HCT116 (cell line): ENCODE measurements around the gene DENND1A. TPM values are rescaled to one million over a fixed set of nuclear protein-coding genes. Genes with fewer than 3 reads are reported as not detected.

Experiments
- ATAC-seq: fragments of 200-7000 bp; cut with Tn5 transposase; 2 replicates; pipeline ENCODE4 v1.9.1; 2020; ENCODE audit warnings: mild to moderate bottlenecking, moderate library complexity
- BruUV-seq: library from RNA; stranded (reverse); fragments of 400-500 nt; replicated peaks from 2 replicates; lab custom pipeline; 2021; lab: Mats Ljungman, UMichigan
- CTCF ChIA-PET: fragments of 300-600 bp; sonication (Branson Sonifier 250); formaldehyde crosslinking; loops from one replicate; lab custom pipeline; 2021; ENCODE audit warnings: antibody characterized with exemption; lab: Charles Lee
- POLR2A ChIA-PET: fragments of 300-600, 350-600 bp; sonication (Branson Sonifier 250); formaldehyde crosslinking; loops from one replicate; lab custom pipeline; 2021; ENCODE audit warnings: antibody characterized with exemption; lab: Charles Lee
- RAD21 ChIA-PET, 2 experiments: fragments of 300-600 bp; sonication (Branson Sonifier 250); formaldehyde crosslinking; loops; one replicate each; lab custom pipeline; 2023; ENCODE audit warnings: low total read pairs in 2 of 2; ENCODE audit not compliant: uncharacterized antibody in 2 of 2, unreplicated experiment in 2 of 2, low non-redundant PET in 1 of 2; lab: Charles Lee
- DNase-seq: peaks from one replicate; pipeline ENCODE4 v3.0.0-alpha.2; 2010; ENCODE audit warnings: low read depth, low spot score
- H2AFZ ChIP-seq: fragments of 200-600 bp; shearing (Covaris generic), sonication (generic); 2 replicates; pipeline ENCODE4 v1.6.1; 2017; ENCODE audit warnings: low read depth, mixed run types, mixed read lengths, antibody characterized with exemption, low read length; ENCODE audit not compliant: poor library complexity, severe bottlenecking
- H3K27ac ChIP-seq: 2 replicates; pipeline ENCODE4 v1.5.1; 2012; ENCODE audit warnings: low read depth, low read length
- H3K27me3 ChIP-seq: fragments of 200-600 bp; sonication (generic); 2 replicates; pipeline ENCODE4 v1.6.1; 2016; ENCODE audit warnings: mixed run types, low read length, mixed read lengths; ENCODE audit not compliant: insufficient read depth
- H3K36me3 ChIP-seq, 2 experiments: fragments of 200-500 bp in 1 of 2; fragments of 200-600 bp in 1 of 2; sonication (Bioruptor generic) in 1 of 2; sonication (generic) in 1 of 2; 2 replicates each; pipeline versions ENCODE4 v1.5.1 to v1.6.1; 2014 to 2016; ENCODE audit warnings: low read length in 2 of 2, inconsistent platforms in 1 of 2, mixed read lengths in 1 of 2, mixed run types in 1 of 2; ENCODE audit not compliant: insufficient read depth in 2 of 2, control insufficient read depth in 1 of 2
- H3K4me1 ChIP-seq, 2 experiments: fragments of 200-600 bp in 1 of 2; sonication (generic) in 1 of 2; 2 replicates each; pipeline versions ENCODE4 v1.5.1 to v1.6.1; 2012 to 2017; ENCODE audit warnings: low read length in 2 of 2, inconsistent platforms in 1 of 2, mild to moderate bottlenecking in 1 of 2, mixed read lengths in 1 of 2, mixed run types in 1 of 2, moderate library complexity in 1 of 2; ENCODE audit not compliant: insufficient read depth in 2 of 2, control insufficient read depth in 1 of 2
- H3K4me2 ChIP-seq: fragments of 200-600 bp; sonication (generic); 2 replicates; pipeline ENCODE4 v1.6.1; 2017; ENCODE audit warnings: mixed run types, low read length, mixed read lengths
- H3K4me3 ChIP-seq, 2 experiments: fragments of 200-600 bp in 1 of 2; sonication (generic) in 1 of 2; replicated peaks in 1 of 2; 2 replicates each; pipeline ENCODE4 v1.5.1; 2011 to 2016; ENCODE audit warnings: low read length in 2 of 2, control low read depth in 1 of 2, low read depth in 1 of 2, mild to moderate bottlenecking in 1 of 2, mixed read lengths in 1 of 2, mixed run types in 1 of 2
- H3K79me2 ChIP-seq: fragments of 200-600 bp; sonication (generic); 2 replicates; pipeline ENCODE4 v1.6.1; 2017; ENCODE audit warnings: mild to moderate bottlenecking, mixed run types, low read length, moderate library complexity, mixed read lengths; ENCODE audit not compliant: insufficient read depth
- H3K9ac ChIP-seq: fragments of 200-600 bp; sonication (generic); 2 replicates; pipeline ENCODE4 v1.6.1; 2016; ENCODE audit warnings: low read length, mixed read lengths
- H3K9me2 ChIP-seq: fragments of 200-600 bp; sonication (generic), shearing (Covaris generic); 2 replicates; pipeline ENCODE4 v1.6.1; 2017; ENCODE audit warnings: mixed run types, mild to moderate bottlenecking, moderate library complexity; ENCODE audit not compliant: insufficient read depth
- H3K9me3 ChIP-seq, 2 experiments: fragments of 200-500 bp in 1 of 2; fragments of 200-600 bp in 1 of 2; sonication (Bioruptor generic) in 1 of 2; sonication (generic) in 1 of 2; 2 replicates each; pipeline ENCODE4 v1.6.1; 2014 to 2017; ENCODE audit warnings: low read length in 2 of 2, mixed read lengths in 2 of 2, inconsistent platforms in 1 of 2, low read depth in 1 of 2, mild to moderate bottlenecking in 1 of 2, mixed run types in 1 of 2, moderate library complexity in 1 of 2; ENCODE audit not compliant: control insufficient read depth in 1 of 2, insufficient read depth in 1 of 2
- H4K20me1 ChIP-seq: fragments of 200-600 bp; sonication (generic), shearing (Covaris generic); 2 replicates; pipeline ENCODE4 v1.6.1; 2017; ENCODE audit warnings: mixed run types, mild to moderate bottlenecking, moderate library complexity; ENCODE audit not compliant: insufficient read depth
- CEBPB ChIP-seq: IDR thresholded peaks from 2 replicates; pipeline ENCODE4 v1.6.1; 2012; ENCODE audit warnings: low read depth
- EGR1 ChIP-seq: IDR thresholded peaks from 2 replicates; pipeline ENCODE4 v1.6.1; 2012; ENCODE audit warnings: low read depth
- EZH2 ChIP-seq: fragments of 200-600 bp; sonication (generic); IDR thresholded peaks from 2 replicates; pipeline ENCODE4 v1.6.1; 2017; ENCODE audit warnings: antibody characterized with exemption, mixed run types
- EZH2phosphoT487 ChIP-seq: fragments of 200-600 bp; IDR thresholded peaks from 2 replicates; pipeline ENCODE4 v1.6.1; 2018; ENCODE audit warnings: antibody characterized with exemption, borderline replicate concordance
- JUND ChIP-seq: IDR thresholded peaks from 2 replicates; pipeline ENCODE4 v1.6.1; 2012
- MAX ChIP-seq: IDR thresholded peaks from 2 replicates; pipeline ENCODE4 v1.6.1; 2012
- POLR2A ChIP-seq: IDR thresholded peaks from 2 replicates; pipeline ENCODE4 v1.7.0; 2011; ENCODE audit warnings: borderline replicate concordance; ENCODE audit not compliant: insufficient read depth, insufficient read length; ENCODE audit errors: extremely low read depth
- POLR2AphosphoS5 ChIP-seq: IDR thresholded peaks from 2 replicates; pipeline ENCODE4 v1.6.1; 2011; ENCODE audit warnings: mild to moderate bottlenecking, low read depth, low read length, moderate library complexity
- SIN3A ChIP-seq: IDR thresholded peaks from 2 replicates; pipeline ENCODE4 v1.6.1; 2012; ENCODE audit warnings: low read depth
- TCF7L2 ChIP-seq: IDR thresholded peaks from 2 replicates; pipeline ENCODE4 v1.7.0; 2011; ENCODE audit warnings: borderline replicate concordance, inconsistent platforms; ENCODE audit not compliant: insufficient read depth, insufficient read length; ENCODE audit errors: extremely low read depth
- YY1 ChIP-seq: IDR thresholded peaks from 2 replicates; pipeline ENCODE4 v1.6.1; 2011; ENCODE audit warnings: low read length, low read depth, moderate library complexity, mild to moderate bottlenecking; ENCODE audit not compliant: insufficient replicate concordance; ENCODE audit errors: extremely low read depth
- ZBTB33 ChIP-seq: IDR thresholded peaks from 2 replicates; pipeline ENCODE4 v1.6.1; 2011; ENCODE audit warnings: mild to moderate bottlenecking, low read length, moderate library complexity; ENCODE audit not compliant: insufficient replicate concordance; ENCODE audit errors: extremely low read depth
- ZNF274 ChIP-seq: fragments of 200-500 bp; sonication (Bioruptor generic); IDR thresholded peaks from 2 replicates; pipeline ENCODE4 v1.6.1; 2014; ENCODE audit warnings: mild to moderate bottlenecking, low read depth, low read length, inconsistent platforms
- intact Hi-C: fragments of 100-400 bp; cut with micrococcal nuclease; formaldehyde crosslinking; loops from 2 replicates; pipeline ENCODE4 v1.10.0; 2022
- total RNA-seq: library from RNA; stranded (reverse); gene quantifications from one replicate; pipeline ENCODE4 v1.2.1, GENCODE V29; 2021; ENCODE audit not compliant: unreplicated experiment

The DENND1A gene
- total RNA-seq, 1 experiment from 2014 or later: 33.0 TPM

GRCh38 chr9:123337971-123338370 is 592.0 kb downstream of the DENND1A start (continued):
- TF ChIP-seq EZH2phosphoT487: no peak
- no peak for TF ChIP-seq MAX
- TF ChIP-seq, all 23 proteins: peak for 0

- H3K9me3 ChIP-seq: no peaks in the 10 kb centered on the region
- H3K27me3 ChIP-seq: no peaks in the 10 kb centered on the region
- BruUV-seq: no TSS peak
- no peak for ATAC-seq
- H3K4me3 ChIP-seq: no peak overlapping the region
- CTCF ChIA-PET: no interaction called here
- no peaks in the 10 kb centered on the region for H3K79me2 ChIP-seq
- intact Hi-C loops: no loop called here
- RAD21 ChIA-PET: no interaction called here
- no peaks in the 10 kb centered on the region for H3K9me2 ChIP-seq
- H3K27ac ChIP-seq: no peak overlapping the region
- peaks cover 5 to 6% of the 10 kb centered on the region in 2 experiments; a peak in 3 of 4 replicates for H3K4me1 ChIP-seq
- H3K9ac ChIP-seq: no peak overlapping the region
- H3K36me3 ChIP-seq: no peaks in the 10 kb centered on the region
- no peak overlapping the region for H2AFZ ChIP-seq
- no peaks in the 10 kb centered on the region for H4K20me1 ChIP-seq
- DNase-seq: no peak
- no peak overlapping the region for H3K4me2 ChIP-seq
- TF ChIP-seq JUND (no peak), MAX (no peak), CEBPB (no peak)
- POLR2A ChIA-PET: no interaction called here
Measured at GRCh38 chr9:123336959-123337358, 593.0 kb downstream of the DENND1A start.

GRCh38 chr9:123336449-123336848 is 593.5 kb downstream of the DENND1A start:
- intact Hi-C loops: no loop called here
- Histone ChIP-seq H3K36me3 (no peaks in the 10 kb centered on the region), H3K4me3 (no peak overlapping the region), H2AFZ (no peak overlapping the region), H3K27ac (no peak overlapping the region), H3K27me3 (no peaks in the 10 kb centered on the region), H3K79me2 (no peaks in the 10 kb centered on the region), H3K9me3 (no peaks in the 10 kb centered on the region), H4K20me1 (no peaks in the 10 kb centered on the region), H3K4me1 (peaks cover 5 to 6% of the 10 kb centered on the region in 2 experiments; a peak in 3 of 4 replicates)
- BruUV-seq: no TSS peak
- ChIA-PET CTCF (no interaction called here), POLR2A (interaction anchor here (0.6 to 0.7 kb wide), 2 partner anchors 21 to 289 kb away, joined by 3 to 5 read pairs; no protein-coding TSS in a partner anchor)
- no peak for TF ChIP-seq TCF7L2
- no peak for TF ChIP-seq EZH2phosphoT487
- TF ChIP-seq CEBPB: no peak
- TF ChIP-seq SIN3A: no peak
- TF ChIP-seq EGR1: no peak
- no peak for TF ChIP-seq POLR2AphosphoS5
- TF ChIP-seq ZBTB33: no peak
- no peak for TF ChIP-seq EZH2
- no peak for TF ChIP-seq POLR2A
- TF ChIP-seq MAX: no peak
- TF ChIP-seq YY1: no peak
- TF ChIP-seq ZNF274: no peak
- TF ChIP-seq, all 23 proteins: peak for 0
- ATAC-seq: no peak; the same call in 1 of the 2 replicates
- no peak overlapping the region for H3K4me2 ChIP-seq
- no peaks in the 10 kb centered on the region for H3K9me2 ChIP-seq
- RAD21 ChIA-PET: no interaction called here
- H3K9ac ChIP-seq: no peak overlapping the region
- DNase-seq: no peak
